Endodermal cell (in vitro differentiated cells): Measurements from ENCODE around the gene CLP1. TPM values are rescaled to one million over a fixed set of nuclear protein-coding genes. Genes with fewer than 3 reads are reported as not detected.

Experiments
- DNase-seq: peaks from one replicate; pipeline ENCODE4 v3.0.0-alpha.2; 2017
- H3K27ac ChIP-seq: 2 replicates; pipeline ENCODE4 v1.5.1; 2013; ENCODE audit warnings: mild to moderate bottlenecking, low read depth, low read length, moderate library complexity
- H3K27me3 ChIP-seq: 2 replicates; pipeline ENCODE4 v1.6.1; 2013; ENCODE audit warnings: mild to moderate bottlenecking, low read length, moderate library complexity; ENCODE audit not compliant: insufficient read depth, control insufficient read depth, poor library complexity, severe bottlenecking
- H3K36me3 ChIP-seq: 2 replicates; pipeline ENCODE4 v1.7.0; 2013; ENCODE audit warnings: mild to moderate bottlenecking, low read length, moderate library complexity; ENCODE audit not compliant: control insufficient read depth, insufficient read depth
- H3K4me1 ChIP-seq: one replicate; pipeline ENCODE4 v1.7.0; 2013; ENCODE audit warnings: low read length; ENCODE audit not compliant: control insufficient read depth, insufficient read depth
- H3K4me3 ChIP-seq: 2 replicates; pipeline ENCODE4 v1.5.1; 2013; ENCODE audit warnings: mild to moderate bottlenecking, low read length, moderate library complexity
- H3K9ac ChIP-seq: 2 replicates; pipeline ENCODE4 v1.6.1; 2013; ENCODE audit warnings: mild to moderate bottlenecking, low read length, moderate library complexity; ENCODE audit not compliant: poor library complexity, severe bottlenecking; ENCODE audit errors: extremely low read depth
- H3K9me3 ChIP-seq: 2 replicates; pipeline ENCODE4 v1.6.1; 2013; ENCODE audit warnings: mild to moderate bottlenecking, low read length, moderate library complexity; ENCODE audit not compliant: control insufficient read depth
- H3K27ac Mint-ChIP-seq: 2 replicates; pipeline ENCODE4 v1.8.0; 2020; ENCODE audit warnings: mixed read lengths
- H3K27me3 Mint-ChIP-seq: 2 replicates; pipeline ENCODE4 v1.8.0; 2021; ENCODE audit warnings: mild to moderate bottlenecking, mixed read lengths; ENCODE audit not compliant: insufficient read depth
- H3K36me3 Mint-ChIP-seq: 2 replicates; pipeline ENCODE4 v1.8.0; 2020; ENCODE audit warnings: low read depth, mixed read lengths
- H3K4me1 Mint-ChIP-seq: 2 replicates; pipeline ENCODE4 v1.8.0; 2020; ENCODE audit warnings: mixed read lengths
- H3K4me3 Mint-ChIP-seq: 2 replicates; pipeline ENCODE4 v1.8.0; 2020; ENCODE audit warnings: mild to moderate bottlenecking, moderate library complexity, mixed read lengths
- H3K9me3 Mint-ChIP-seq: 2 replicates; pipeline ENCODE4 v1.8.0; 2020; ENCODE audit warnings: mild to moderate bottlenecking, mixed read lengths
- WGBS, 2 experiments: methylation state at CpG; one replicate each; pipeline versions ENCODE4 v1.1.5 to v1.1.7; 2013; ENCODE audit warnings: missing lambda C conversion rate in 2 of 2, mixed read lengths in 1 of 2; ENCODE audit not compliant: insufficient coverage in 1 of 2, insufficient read length in 1 of 2; 5-methylcytosine and 5-hydroxymethylcytosine counted together
- total RNA-seq, 2 donors: library from RNA; stranded (reverse); fragmentation: NEBNext Ultra II Directional in 1 of 2; extraction: Animal tissue kit (Norgen Biotek cat#: 25700) in 1 of 2; gene quantifications; 2 replicates in 1 of 2; 3 replicates in 1 of 2; pipeline ENCODE4 v1.2.1, GENCODE V29; 2021
- TF ChIP-seq, protein P1 (sequence below): fragments of 200-600 bp; sonication (generic); conservative IDR thresholded peaks from 2 replicates; pipeline ENCODE4 v1.5.0; 2021; ENCODE audit warnings: antibody characterized with exemption, mild to moderate bottlenecking

The CLP1 gene
- total RNA-seq, 2 donors from 2014 or later: 23.7 to 25.2 TPM

DNA sequence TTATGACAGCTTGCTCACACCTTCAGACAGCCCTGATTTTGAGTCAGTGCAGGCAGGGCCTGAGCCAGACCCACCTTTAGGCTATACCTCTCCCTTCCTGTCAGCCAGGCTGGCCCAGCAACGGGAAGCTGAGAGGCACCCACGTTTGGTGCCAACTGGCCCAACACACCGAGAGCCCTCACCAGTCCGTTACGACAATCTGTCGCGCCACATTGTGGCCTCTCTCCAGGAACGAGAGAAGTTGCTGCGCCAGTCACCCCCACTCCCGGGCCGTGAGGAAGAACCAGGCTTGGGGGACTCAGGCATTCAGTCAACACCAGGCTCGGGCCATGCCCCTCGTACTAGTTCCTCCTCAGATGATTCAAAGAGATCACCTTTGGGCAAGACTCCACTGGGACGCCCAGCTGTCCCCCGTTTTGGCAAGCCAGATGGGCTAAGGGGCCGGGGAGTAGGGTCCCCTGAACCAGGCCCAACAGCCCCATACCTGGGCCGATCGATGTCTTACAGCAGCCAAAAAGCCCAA lies 41.3 kb downstream of the CLP1 start:
- H3K4me1 Mint-ChIP-seq: peaks cover 4% of the 10 kb centered on the region
- H3K27ac ChIP-seq: no peak overlapping the region
- TF ChIP-seq, protein P1, sequence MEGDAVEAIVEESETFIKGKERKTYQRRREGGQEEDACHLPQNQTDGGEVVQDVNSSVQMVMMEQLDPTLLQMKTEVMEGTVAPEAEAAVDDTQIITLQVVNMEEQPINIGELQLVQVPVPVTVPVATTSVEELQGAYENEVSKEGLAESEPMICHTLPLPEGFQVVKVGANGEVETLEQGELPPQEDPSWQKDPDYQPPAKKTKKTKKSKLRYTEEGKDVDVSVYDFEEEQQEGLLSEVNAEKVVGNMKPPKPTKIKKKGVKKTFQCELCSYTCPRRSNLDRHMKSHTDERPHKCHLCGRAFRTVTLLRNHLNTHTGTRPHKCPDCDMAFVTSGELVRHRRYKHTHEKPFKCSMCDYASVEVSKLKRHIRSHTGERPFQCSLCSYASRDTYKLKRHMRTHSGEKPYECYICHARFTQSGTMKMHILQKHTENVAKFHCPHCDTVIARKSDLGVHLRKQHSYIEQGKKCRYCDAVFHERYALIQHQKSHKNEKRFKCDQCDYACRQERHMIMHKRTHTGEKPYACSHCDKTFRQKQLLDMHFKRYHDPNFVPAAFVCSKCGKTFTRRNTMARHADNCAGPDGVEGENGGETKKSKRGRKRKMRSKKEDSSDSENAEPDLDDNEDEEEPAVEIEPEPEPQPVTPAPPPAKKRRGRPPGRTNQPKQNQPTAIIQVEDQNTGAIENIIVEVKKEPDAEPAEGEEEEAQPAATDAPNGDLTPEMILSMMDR: no peak
- H3K9ac ChIP-seq: no peak overlapping the region
- H3K27ac Mint-ChIP-seq: peak overlapping the region; percentile 15
- no peak overlapping the region for H3K4me3 ChIP-seq
- no peaks in the 10 kb centered on the region for H3K27me3 ChIP-seq
- H3K4me3 Mint-ChIP-seq: no peak overlapping the region
- H3K27me3 Mint-ChIP-seq: no peaks in the 10 kb centered on the region
- no peak for DNase-seq
- H3K36me3 Mint-ChIP-seq: peaks cover 73% of the 10 kb centered on the region
- no peaks in the 10 kb centered on the region for H3K9me3 Mint-ChIP-seq
- 95 to 96% methylated on average over 13 to 18 of the region's 18 CpGs for WGBS, 2 experiments
- peaks cover 82% of the 10 kb centered on the region for H3K36me3 ChIP-seq
- no peaks in the 10 kb centered on the region for H3K9me3 ChIP-seq
- no peaks in the 10 kb centered on the region for H3K4me1 ChIP-seq

DNA sequence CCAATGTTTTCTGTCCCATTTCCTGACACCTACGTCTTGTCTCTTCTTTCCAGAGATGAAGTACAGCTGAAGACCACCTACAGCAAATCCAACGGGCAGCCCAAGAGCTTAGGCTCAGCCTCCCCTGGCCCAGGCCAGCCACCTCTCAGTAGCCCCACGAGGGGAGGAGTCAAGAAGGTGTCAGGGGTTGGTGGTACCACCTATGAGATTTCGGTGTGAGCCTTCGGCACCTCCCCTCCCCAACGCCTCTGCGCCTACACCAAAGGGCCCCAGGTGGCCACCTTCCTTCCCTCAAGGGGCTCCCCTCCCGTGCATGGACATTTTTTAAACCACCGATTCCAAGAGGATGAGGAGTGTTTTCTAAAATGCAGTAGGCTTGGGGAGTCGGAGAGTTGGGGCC lies 42.3 kb downstream of the CLP1 start:
- Histone ChIP-seq H3K9me3 (no peaks in the 10 kb centered on the region), H3K27ac (no peak overlapping the region), H3K27me3 (no peaks in the 10 kb centered on the region), H3K4me1 (no peaks in the 10 kb centered on the region), H3K36me3 (peaks cover 81% of the 10 kb centered on the region), H3K4me3 (no peak overlapping the region), H3K9ac (no peak overlapping the region)
- peak; percentile 51 for DNase-seq
- 97 to 100% methylated on average over 2 to 10 of the region's 10 CpGs for WGBS, 2 experiments
- H3K9me3 Mint-ChIP-seq: no peaks in the 10 kb centered on the region
- H3K4me3 Mint-ChIP-seq: no peak overlapping the region
- H3K4me1 Mint-ChIP-seq: peaks cover 4% of the 10 kb centered on the region
- no peaks in the 10 kb centered on the region for H3K27me3 Mint-ChIP-seq
- no peak overlapping the region for H3K27ac Mint-ChIP-seq
- peaks cover 76% of the 10 kb centered on the region for H3K36me3 Mint-ChIP-seq
- TF ChIP-seq, protein P1: no peak

DNA sequence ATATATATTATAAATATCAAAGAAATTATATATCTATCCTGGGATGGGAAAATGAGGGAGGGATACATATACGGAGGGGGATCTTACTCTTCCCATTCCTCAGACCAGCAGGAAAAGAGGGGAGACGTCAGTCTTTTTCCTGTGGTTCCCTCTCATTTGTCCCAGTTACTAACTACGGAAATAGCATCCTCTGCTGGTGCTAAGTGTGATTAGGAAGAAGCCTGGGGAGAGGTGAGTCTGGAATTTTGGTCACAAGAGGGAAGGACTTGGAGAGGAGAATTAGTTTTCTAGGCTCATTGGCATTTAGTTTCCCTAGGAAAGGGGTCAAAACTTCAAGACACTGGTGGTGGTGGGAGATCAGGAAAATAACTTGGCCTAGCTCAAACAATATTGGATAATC lies 42.9 kb downstream of the CLP1 start:
- Mint-ChIP-seq H3K9me3 (no peaks in the 10 kb centered on the region), H3K4me1 (peaks cover 4% of the 10 kb centered on the region), H3K36me3 (peaks cover 74% of the 10 kb centered on the region), H3K4me3 (no peak overlapping the region), H3K27ac (peak overlapping the region; percentile 8), H3K27me3 (no peaks in the 10 kb centered on the region)
- no peaks in the 10 kb centered on the region for H3K4me1 ChIP-seq
- H3K4me3 ChIP-seq: no peak overlapping the region
- peaks cover 78% of the 10 kb centered on the region for H3K36me3 ChIP-seq
- no peaks in the 10 kb centered on the region for H3K27me3 ChIP-seq
- 80 to 83% methylated on average over 1 to 3 of the region's 3 CpGs for WGBS, 2 experiments
- H3K9me3 ChIP-seq: no peaks in the 10 kb centered on the region
- no peak overlapping the region for H3K9ac ChIP-seq
- no peak for DNase-seq
- TF ChIP-seq, protein P1: peak; percentile 55
- H3K27ac ChIP-seq: no peak overlapping the region
